GM19193 (cell line): ENCODE data around the gene NREP.

ENCODE experiments used
- POLR2A ChIP-seq: IDR thresholded peaks from 4 replicates; pipeline ENCODE4 v1.6.1; 2011; ENCODE audit not compliant: insufficient read depth, insufficient read length; ENCODE audit errors: extremely low read depth

NREP gene

GRCh38 chr5:111752426-111752965 lies 4.5 kb downstream of the NREP start:
- no peak for TF ChIP-seq POLR2A

GRCh38 chr5:111749303-111750026 lies 7.5 kb downstream of the NREP start:
- TF ChIP-seq POLR2A = no peak

GRCh38 chr5:111748304-111748763 lies 8.7 kb downstream of the NREP start:
- no peak for TF ChIP-seq POLR2A

DNA sequence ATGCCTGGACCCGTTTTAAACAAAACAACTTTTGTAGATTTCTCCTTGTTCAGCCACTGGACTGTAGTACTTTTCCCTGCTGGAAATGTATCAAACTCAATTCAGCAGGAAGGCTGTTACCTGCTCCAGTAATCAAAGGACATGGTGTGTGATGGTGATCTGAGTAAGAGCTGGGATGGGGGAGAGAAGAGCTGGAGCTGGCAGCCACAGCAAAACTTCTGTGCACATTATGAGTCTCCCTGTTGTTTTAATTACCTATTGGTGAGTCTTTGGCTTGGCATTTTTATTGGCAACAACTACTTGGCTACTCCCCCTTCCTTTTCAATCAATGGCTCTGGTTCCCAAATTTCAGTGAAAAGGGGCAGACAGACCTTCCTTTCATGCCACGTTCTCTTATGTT lies 9.7 kb downstream of the NREP start:
- TF ChIP-seq POLR2A = no peak

DNA sequence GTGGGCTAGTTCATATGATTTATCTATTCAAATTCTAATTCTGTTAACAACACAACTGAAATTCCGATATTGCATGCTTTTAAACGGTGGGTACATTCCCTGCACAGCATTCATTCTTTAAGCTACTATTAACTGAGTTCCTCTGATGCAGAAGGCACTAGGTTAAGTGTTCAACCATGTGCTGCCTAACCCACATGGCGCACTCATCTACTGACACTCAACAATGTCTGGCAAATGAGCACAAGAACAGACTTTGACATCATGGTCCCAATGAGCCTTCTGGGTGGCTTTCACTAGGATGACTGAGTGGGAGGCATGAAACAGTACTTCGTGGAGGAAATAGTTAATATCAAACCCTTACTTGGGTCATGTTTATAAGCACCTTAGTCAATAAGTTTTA lies 10.2 kb downstream of the NREP start:
- no peak for TF ChIP-seq POLR2A

DNA sequence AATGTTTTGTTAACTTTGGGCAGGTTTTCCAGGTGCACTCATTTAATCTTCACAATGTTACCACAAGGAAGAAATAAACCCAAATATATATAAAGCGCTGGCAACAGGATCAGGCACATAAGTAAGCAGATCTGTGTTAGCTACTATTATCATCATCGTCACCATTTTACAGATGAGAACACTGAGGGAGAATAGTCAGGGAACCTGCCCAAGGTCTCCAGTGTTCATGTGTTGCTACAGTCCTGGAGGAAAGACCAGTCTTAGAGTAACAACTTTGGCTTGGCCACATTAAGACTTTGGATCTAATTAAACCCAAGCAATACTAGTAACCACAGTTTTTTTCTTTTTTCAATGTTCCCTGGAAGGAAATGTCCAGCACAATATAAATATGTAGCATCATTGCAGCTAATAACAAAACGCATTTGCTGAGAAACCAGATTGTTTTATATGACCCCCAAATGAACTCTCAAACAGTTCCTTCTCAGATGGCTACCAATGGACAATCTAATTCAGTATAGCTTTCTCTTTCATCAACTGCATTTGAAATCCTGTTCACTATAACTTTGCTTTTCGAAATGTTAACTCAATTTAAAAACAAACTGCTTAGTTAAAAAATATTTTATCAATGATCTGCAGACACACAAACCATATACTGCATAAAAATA lies 11.8 kb downstream of the NREP start:
- no peak for TF ChIP-seq POLR2A

- no peak for TF ChIP-seq POLR2A
Measured at GRCh38 chr5:111744455-111744854, 12.5 kb downstream of the NREP start.

GRCh38 chr5:111743988-111744387 lies 13.0 kb downstream of the NREP start:
- TF ChIP-seq POLR2A = no peak

GRCh38 chr5:111743512-111743911 lies 13.5 kb downstream of the NREP start:
- TF ChIP-seq POLR2A = no peak

GRCh38 chr5:111742177-111742994 lies 14.6 kb downstream of the NREP start:
- TF ChIP-seq POLR2A = no peak

GRCh38 chr5:111741278-111741677 lies 15.7 kb downstream of the NREP start:
- TF ChIP-seq POLR2A = no peak

GRCh38 chr5:111739416-111739815 lies 17.6 kb downstream of the NREP start:
- TF ChIP-seq POLR2A = no peak

GRCh38 chr5:111738118-111738517 lies 18.9 kb downstream of the NREP start:
- TF ChIP-seq POLR2A = no peak

- TF ChIP-seq POLR2A = no peak
Measured at GRCh38 chr5:111737716-111738115, 19.3 kb downstream of the NREP start.

DNA sequence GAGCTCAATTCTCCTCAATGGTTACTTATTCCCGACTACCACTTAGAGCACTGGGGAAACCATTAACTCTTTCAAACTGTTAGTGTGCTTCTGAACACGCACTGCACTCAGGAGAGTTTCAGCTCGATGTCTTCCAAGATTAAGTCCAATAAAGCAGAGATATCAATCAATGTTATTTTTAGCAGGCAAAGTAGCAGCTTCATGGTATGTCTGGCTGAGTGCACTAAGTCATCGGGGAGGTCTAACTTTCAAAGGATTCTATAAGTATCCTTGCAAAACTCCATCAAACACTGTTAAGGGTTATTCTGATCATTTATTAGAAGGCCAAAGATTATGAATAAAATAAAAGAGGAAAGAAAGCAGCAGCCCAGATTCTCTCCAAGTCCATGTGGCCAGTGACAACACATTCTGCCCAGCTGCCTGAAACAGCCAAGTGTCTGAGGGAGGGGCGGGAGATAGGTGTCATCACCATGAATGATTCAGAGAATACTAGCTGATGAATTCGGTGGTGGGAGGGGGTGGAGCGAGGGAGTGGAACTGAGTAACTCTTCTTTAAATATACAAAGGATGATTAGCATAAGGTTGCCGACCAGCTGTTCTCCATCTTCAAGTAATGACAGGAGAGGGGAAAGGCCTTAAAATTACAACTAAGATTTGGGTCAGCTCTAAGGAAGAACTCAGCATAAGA lies 21.3 kb downstream of the NREP start:
- TF ChIP-seq POLR2A = no peak
